Psoas muscle (tissue), 8 donors: ENCODE data around the gene KPNA6. TPM values are rescaled to one million over a fixed set of nuclear protein-coding genes. Genes with fewer than 3 reads are reported as not detected.
A peak's percentile ranks its signal among the peaks of the same experiment; 100 is the strongest.
"Not testable (repeated sequence)": the region's sequence is repeated elsewhere in the genome, so short reads cannot be mapped to it uniquely, and the experiment has no call there.

Experiments used
- ATAC-seq, 4 donors: fragments of 200-7000 bp; cut with Tn5 transposase; one replicate each; pipeline ENCODE4 v1.9.1; 2020; ENCODE audit warnings: moderate library complexity in 3 of 4, mild to moderate bottlenecking in 2 of 4
- DNase-seq, 2 donors: peaks; one replicate each; pipeline ENCODE4 v3.0.0-alpha.2; 2020
- H3K27ac ChIP-seq: fragments of 200-600 bp; one replicate; pipeline ENCODE4 v1.8.0; 2022
- H3K27me3 ChIP-seq, 3 donors: fragments of 200-600 bp in 1 of 3; one replicate each; pipeline versions ENCODE4 v1.6.1 to v1.8.0; 2013 to 2022; ENCODE audit warnings: low read length in 2 of 3, mild to moderate bottlenecking in 2 of 3, moderate library complexity in 1 of 3; ENCODE audit not compliant: insufficient read depth in 3 of 3
- H3K36me3 ChIP-seq, 2 donors: fragments of 200-600 bp in 1 of 2; one replicate each; pipeline versions ENCODE4 v1.6.1 to v1.8.0; 2013 to 2022; ENCODE audit warnings: low read depth in 1 of 2, mild to moderate bottlenecking in 1 of 2, moderate library complexity in 1 of 2; ENCODE audit not compliant: insufficient read depth in 1 of 2
- H3K4me1 ChIP-seq: fragments of 200-600 bp; one replicate; pipeline ENCODE4 v1.8.0; 2022
- H3K4me3 ChIP-seq: fragments of 200-600 bp; one replicate; pipeline ENCODE4 v1.8.0; 2022; ENCODE audit warnings: mild to moderate bottlenecking
- H3K9me3 ChIP-seq: fragments of 200-600 bp; one replicate; pipeline ENCODE4 v1.8.0; 2022
- CTCF ChIP-seq: fragments of 200-600 bp; IDR thresholded peaks from one replicate; pipeline ENCODE4 v1.8.0; 2022; ENCODE audit warnings: antibody characterized with exemption
- WGBS, 3 donors: extraction: QIAGEN DNeasy Blood & Tissue Kit; methylation state at CpG; one replicate each; pipeline versions ENCODE4 v1.1.6 to v1.1.7; 2013; 5-methylcytosine and 5-hydroxymethylcytosine counted together
- intact Hi-C, 2 donors: fragments of 100-400 bp; cut with DNase I; formaldehyde crosslinking; loops; one replicate each; pipeline versions ENCODE4 v1.11.0 to v1.14.2; 2022
- polyA plus RNA-seq, 3 donors: library from polyadenylated mRNA; stranded (reverse); fragments of 200-250 nt; gene quantifications; one replicate each; pipeline ENCODE4 v1.2.3, GENCODE V29; 2013
- total RNA-seq, 4 donors: library from RNA; stranded (reverse); fragmentation: NEBNext Ultra II Directional in 2 of 4; extraction: Animal tissue kit (Norgen Biotek cat#: 25700) in 2 of 4; gene quantifications; one replicate each; pipeline versions ENCODE4 v1.2.1 to v1.2.4, GENCODE V29; 2021 to 2023
- donor health status: healthy with polysubstance abuse.
- donor health status: DM: no; HTN: no; CAD: no; lungs with moderate emphysema.
- donor health status: Bipolar disorder and iron deficiency.
- donor health status: healthy.
- donor health status: DM: yes; HTN: yes; CAD: no.
- donor health status: DM: no; HTN: no; CAD: no.
- donor health status: DM: no; HTN: no; CAD: no.
- donor health status: DM: yes; HTN: yes; CAD: no.

The KPNA6 gene
- total and polyA plus RNA-seq, 7 donors: 13.4 to 98.3 (median 67.4) TPM

GRCh38 chr1:32125313-32125712 lies 17.5 kb downstream of the KPNA6 start:
- intact Hi-C loops: no loop called here
- H3K4me1 ChIP-seq: peaks cover 37% of the 10 kb centered on the region
- WGBS, 3 donors: 76 to 83% (median 77%) methylated on average over 8 of the region's 8 CpGs

GRCh38 chr1:32126770-32127169 lies 18.9 kb downstream of the KPNA6 start:
- Histone ChIP-seq H3K4me3 (no peak overlapping the region), H3K4me1 (peaks cover 26% of the 10 kb centered on the region), H3K27me3 (no peaks in the 10 kb centered on the region), H3K9me3 (no peaks in the 10 kb centered on the region), H3K27ac (no peak overlapping the region), H3K36me3 (no peaks in the 10 kb centered on the region)
- no peak for TF ChIP-seq CTCF
- 96 to 98% (median 98%) methylated on average over 3 of the region's 3 CpGs for WGBS, 3 donors
- intact Hi-C loops: no loop called here
- ATAC-seq (no peak), DNase-seq (no peak)

More at GRCh38 chr1:32125313-32125712, 17.5 kb downstream of the KPNA6 start:
- H3K36me3 ChIP-seq: no peaks in the 10 kb centered on the region
- TF ChIP-seq CTCF: no peak
- ATAC-seq (no peak), DNase-seq (no peak)
- H3K9me3 ChIP-seq: no peaks in the 10 kb centered on the region
- H3K27me3 ChIP-seq: no peaks in the 10 kb centered on the region
- no peak overlapping the region for H3K27ac ChIP-seq
- H3K4me3 ChIP-seq: no peak overlapping the region

- no peak overlapping the region for H3K27ac ChIP-seq
- TF ChIP-seq CTCF: peak; percentile 4
- WGBS, 3 donors: 62 to 75% (median 69%) methylated on average over 4 of the region's 4 CpGs
- H3K36me3 ChIP-seq: no peaks in the 10 kb centered on the region
- no peak overlapping the region for H3K4me3 ChIP-seq
- intact Hi-C loops: no loop called here
- H3K4me1 ChIP-seq: peaks cover 25% of the 10 kb centered on the region
- no peaks in the 10 kb centered on the region for H3K27me3 ChIP-seq
- H3K9me3 ChIP-seq: no peaks in the 10 kb centered on the region
- ATAC-seq (no peak), DNase-seq (no peak)
These were observed 19.7 kb downstream of the KPNA6 start for GRCh38 chr1:32127409-32128198.

- H3K4me1 ChIP-seq: peaks cover 25% of the 10 kb centered on the region
- DNase-seq (no peak), ATAC-seq (no peak)
- intact Hi-C loops: no loop called here
- no peaks in the 10 kb centered on the region for H3K36me3 ChIP-seq
- H3K4me3 ChIP-seq: no peak overlapping the region
- H3K9me3 ChIP-seq: no peaks in the 10 kb centered on the region
- TF ChIP-seq CTCF: no peak
- H3K27me3 ChIP-seq: no peaks in the 10 kb centered on the region
- 23 to 41% (median 39%) methylated on average over 1 of the region's 1 CpG for whole genome bisulfite sequencing, 3 donors
- no peak overlapping the region for H3K27ac ChIP-seq
These were observed 20.6 kb downstream of the KPNA6 start for GRCh38 chr1:32128479-32128878.

- ATAC-seq (no peak), DNase-seq (no peak)
- H3K9me3 ChIP-seq: no peaks in the 10 kb centered on the region
- TF ChIP-seq CTCF: no peak
- H3K36me3 ChIP-seq: no peaks in the 10 kb centered on the region
- intact Hi-C loops: no loop called here
- WGBS, 3 donors: 100% methylated on average over 1 of the region's 1 CpG
- H3K27ac ChIP-seq: no peak overlapping the region
- H3K4me1 ChIP-seq: peaks cover 25% of the 10 kb centered on the region
- no peaks in the 10 kb centered on the region for H3K27me3 ChIP-seq
- H3K4me3 ChIP-seq: no peak overlapping the region
These were observed 21.1 kb downstream of the KPNA6 start for GRCh38 chr1:32128964-32129363.

- DNase-seq, H3K4me3 ChIP-seq, H3K36me3 ChIP-seq, H3K9me3 ChIP-seq, H3K27me3 ChIP-seq, intact Hi-C loops: not testable (repeated sequence)
- 88 to 96% (median 96%) methylated on average over 9 of the region's 9 CpGs for WGBS, 3 donors
- peak in 2 of 4 donors; percentile 5 to 8 for ATAC-seq
- H3K27ac ChIP-seq: peak overlapping the region; percentile 52
- peaks cover 24% of the 10 kb centered on the region for H3K4me1 ChIP-seq
These were observed 26.1 kb downstream of the KPNA6 start for GRCh38 chr1:32133950-32134280.
